Lung (tissue), 12 donors: ENCODE measurements around the gene KLK15. TPM values are rescaled to one million over a fixed set of nuclear protein-coding genes. Genes with fewer than 3 reads are reported as not detected.

ENCODE experiments used
- ATAC-seq: fragments of 200-7000 bp; cut with Tn5 transposase; one replicate; pipeline ENCODE4 v1.9.1; 2020; ENCODE audit warnings: moderate number of reproducible peaks; ENCODE audit not compliant: insufficient read depth, low FRiP score
- DNase-seq, 3 donors: peaks; one replicate each; pipeline ENCODE4 v3.0.0-alpha.2; 2013 to 2017
- H3K27ac ChIP-seq, 2 donors: one replicate each; pipeline ENCODE4 v1.5.1; 2013; ENCODE audit warnings: mild to moderate bottlenecking in 2 of 2, moderate library complexity in 2 of 2, control low read depth in 1 of 2, inconsistent platforms in 1 of 2, low read depth in 1 of 2, low read length in 1 of 2
- H3K27me3 ChIP-seq, 3 donors: one replicate each; pipeline ENCODE4 v1.5.1; 2013; ENCODE audit warnings: low read length in 2 of 3; ENCODE audit not compliant: control insufficient read depth in 3 of 3, insufficient read depth in 3 of 3
- H3K36me3 ChIP-seq, 4 donors: one replicate each; pipeline ENCODE4 v1.5.1; 2013; ENCODE audit warnings: low read length in 4 of 4, mild to moderate bottlenecking in 1 of 4, moderate library complexity in 1 of 4; ENCODE audit not compliant: control insufficient read depth in 4 of 4, insufficient read depth in 4 of 4
- H3K4me1 ChIP-seq, 5 donors: one replicate each; pipeline ENCODE4 v1.5.1; 2013; ENCODE audit warnings: low read length in 5 of 5, mild to moderate bottlenecking in 2 of 5, moderate library complexity in 1 of 5; ENCODE audit not compliant: control insufficient read depth in 5 of 5, insufficient read depth in 5 of 5
- H3K4me3 ChIP-seq: one replicate; pipeline ENCODE4 v1.5.1; 2013; ENCODE audit warnings: mild to moderate bottlenecking, control low read depth, moderate library complexity
- H3K9ac ChIP-seq, 2 donors: one replicate each; pipeline ENCODE4 v1.5.1; 2013; ENCODE audit warnings: low read length in 2 of 2, control low read depth in 1 of 2; ENCODE audit not compliant: insufficient read depth in 1 of 2
- H3K9me3 ChIP-seq, 4 donors: one replicate each; pipeline ENCODE4 v1.5.1; 2013; ENCODE audit warnings: low read length in 3 of 4, mild to moderate bottlenecking in 1 of 4, moderate library complexity in 1 of 4; ENCODE audit not compliant: control insufficient read depth in 4 of 4, insufficient read depth in 3 of 4
- WGBS, 2 donors: extraction: QIAGEN DNeasy Blood & Tissue Kit; methylation state at CpG; one replicate each; pipeline ENCODE4 v1.1.7; 2013; 5-methylcytosine and 5-hydroxymethylcytosine counted together
- polyA plus RNA-seq, 2 donors: library from polyadenylated mRNA; stranded (reverse); fragments of 200-250 nt; gene quantifications; one replicate each; pipeline ENCODE4 v1.2.1, GENCODE V29; 2013
- total RNA-seq, 2 donors: library from RNA; depleted of rRNA in 1 of 2; stranded (reverse); fragments of >200 nt in 1 of 2; gene quantifications; one replicate each; pipeline ENCODE4 v1.2.1, GENCODE V29; 2014 to 2021
- TF ChIP-seq, protein P1 (sequence below): IDR thresholded peaks from 2 replicates; pipeline ENCODE4 v1.5.1; 2012; ENCODE audit warnings: mild to moderate bottlenecking; ENCODE audit errors: control extremely low read depth, extremely low read depth
- donor health status: control.
- donor health status: control.
- donor health status: Bipolar disorder and iron deficiency.
- donor health status: healthy.
- donor health status: DM: yes; HTN: yes; CAD: no.

The KLK15 gene
- total and polyA plus RNA-seq, 4 donors = not detected

DNA sequence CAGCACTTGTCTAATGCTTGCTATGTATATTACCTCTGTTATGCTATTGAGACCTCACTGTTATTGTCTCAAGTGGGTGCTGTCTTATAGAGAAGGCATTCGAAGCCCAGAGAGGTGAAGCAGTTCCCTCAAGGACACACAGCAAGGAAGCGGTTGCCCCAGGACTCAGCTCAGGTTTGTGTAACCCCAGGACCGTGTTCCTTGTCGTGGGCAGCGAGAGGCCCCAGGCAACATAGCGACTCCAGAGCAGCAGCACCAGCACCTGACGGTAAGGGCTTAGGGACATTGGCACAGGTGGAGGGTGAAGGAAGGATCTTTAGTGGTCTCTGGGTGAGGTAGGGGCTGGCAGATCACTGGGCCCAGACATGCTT lies 2.4 kb downstream of the KLK15 start:
- no peak overlapping the region for H3K9ac ChIP-seq
- H3K4me3 ChIP-seq = no peak overlapping the region
- H3K27ac ChIP-seq = no peak overlapping the region
- H3K36me3 ChIP-seq = no peaks in the 10 kb centered on the region
- H3K4me1 ChIP-seq = peaks cover 0 to 7% (median 3%) of the 10 kb centered on the region in 5 donors
- H3K27me3 ChIP-seq = peaks cover 4 to 14% (median 6%) of the 10 kb centered on the region in 3 donors
- no peak for DNase-seq
- no peak for ATAC-seq
- TF ChIP-seq, protein P1, sequence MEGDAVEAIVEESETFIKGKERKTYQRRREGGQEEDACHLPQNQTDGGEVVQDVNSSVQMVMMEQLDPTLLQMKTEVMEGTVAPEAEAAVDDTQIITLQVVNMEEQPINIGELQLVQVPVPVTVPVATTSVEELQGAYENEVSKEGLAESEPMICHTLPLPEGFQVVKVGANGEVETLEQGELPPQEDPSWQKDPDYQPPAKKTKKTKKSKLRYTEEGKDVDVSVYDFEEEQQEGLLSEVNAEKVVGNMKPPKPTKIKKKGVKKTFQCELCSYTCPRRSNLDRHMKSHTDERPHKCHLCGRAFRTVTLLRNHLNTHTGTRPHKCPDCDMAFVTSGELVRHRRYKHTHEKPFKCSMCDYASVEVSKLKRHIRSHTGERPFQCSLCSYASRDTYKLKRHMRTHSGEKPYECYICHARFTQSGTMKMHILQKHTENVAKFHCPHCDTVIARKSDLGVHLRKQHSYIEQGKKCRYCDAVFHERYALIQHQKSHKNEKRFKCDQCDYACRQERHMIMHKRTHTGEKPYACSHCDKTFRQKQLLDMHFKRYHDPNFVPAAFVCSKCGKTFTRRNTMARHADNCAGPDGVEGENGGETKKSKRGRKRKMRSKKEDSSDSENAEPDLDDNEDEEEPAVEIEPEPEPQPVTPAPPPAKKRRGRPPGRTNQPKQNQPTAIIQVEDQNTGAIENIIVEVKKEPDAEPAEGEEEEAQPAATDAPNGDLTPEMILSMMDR = no peak
- peaks cover 0 to 8% (median 0%) of the 10 kb centered on the region in 4 donors for H3K9me3 ChIP-seq
- 72 to 81% methylated on average over 7 of the region's 7 CpGs for WGBS, 2 donors

DNA sequence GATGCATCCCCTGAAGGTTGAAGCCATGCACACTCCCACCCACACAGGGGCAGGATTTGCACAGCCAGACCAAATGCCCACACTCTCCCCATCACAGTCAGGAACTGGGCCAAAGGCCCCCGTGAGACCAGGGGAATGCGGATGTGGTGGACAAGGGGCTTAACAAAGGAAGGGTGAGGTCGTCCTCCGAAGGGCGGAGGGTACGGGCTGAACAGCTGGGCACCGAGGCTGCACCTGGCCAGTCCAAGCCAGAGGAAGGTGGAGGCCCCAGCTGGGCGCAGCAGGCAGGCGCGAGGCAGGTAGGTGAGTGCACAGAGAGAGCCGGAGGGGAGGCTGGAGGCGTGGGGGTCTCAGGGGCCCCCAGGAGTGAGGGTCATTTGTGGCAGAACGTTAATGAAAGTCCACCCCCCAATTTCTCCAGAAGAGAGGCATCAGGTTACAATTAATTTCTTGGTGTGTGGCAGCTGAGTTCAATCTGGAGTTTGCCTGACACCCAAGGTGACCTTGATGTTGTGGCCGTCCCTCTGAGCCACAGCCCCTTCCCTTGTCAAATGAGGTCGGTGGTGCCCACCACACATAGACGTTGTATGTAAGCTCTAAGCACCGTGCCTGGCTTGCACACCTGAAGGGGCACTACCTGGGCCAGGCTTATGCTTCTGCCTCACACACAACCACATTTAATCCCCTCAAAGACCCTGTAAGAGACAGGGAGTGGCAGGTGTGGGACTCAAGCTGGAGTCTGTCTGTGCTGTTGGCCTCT lies 2.9 kb downstream of the KLK15 start:
- no peak overlapping the region for H3K27ac ChIP-seq
- WGBS, 2 donors = 47 to 52% methylated on average over 17 of the region's 17 CpGs
- DNase-seq = no peak
- H3K36me3 ChIP-seq = no peaks in the 10 kb centered on the region
- no peak overlapping the region for H3K4me3 ChIP-seq
- TF ChIP-seq, protein P1 = no peak
- peaks cover 0 to 2% (median 0%) of the 10 kb centered on the region in 5 donors for H3K4me1 ChIP-seq
- H3K27me3 ChIP-seq = peaks cover 4 to 15% (median 6%) of the 10 kb centered on the region in 3 donors
- peaks cover 0 to 8% (median 0%) of the 10 kb centered on the region in 4 donors for H3K9me3 ChIP-seq
- H3K9ac ChIP-seq = no peak overlapping the region
- ATAC-seq = no peak

DNA sequence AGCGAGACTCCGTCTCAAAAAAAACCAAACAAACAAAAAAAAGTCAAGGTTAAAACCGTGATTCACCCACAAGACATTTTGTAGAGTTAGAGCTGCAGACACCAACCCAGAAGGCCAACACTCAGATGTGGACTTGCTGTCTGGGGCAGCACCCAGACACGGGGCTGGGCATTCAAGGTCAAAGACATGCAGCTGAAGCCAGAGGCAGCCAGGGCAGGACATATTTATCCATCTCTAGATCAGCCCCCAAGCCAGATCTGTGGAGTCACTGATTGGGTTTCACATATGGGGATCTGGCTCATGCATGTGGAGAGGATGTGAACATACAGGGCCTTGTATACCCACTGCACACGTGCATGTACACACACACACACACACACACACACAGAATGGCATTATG lies 3.6 kb downstream of the KLK15 start:
- 67 to 81% methylated on average over 5 of the region's 5 CpGs for WGBS, 2 donors
- Histone ChIP-seq H3K27me3 (peaks cover 4 to 9% (median 6%) of the 10 kb centered on the region in 3 donors), H3K9ac (no peak overlapping the region), H3K4me3 (no peak overlapping the region), H3K4me1 (no peaks in the 10 kb centered on the region), H3K36me3 (no peaks in the 10 kb centered on the region), H3K9me3 (peaks cover 0 to 8% (median 0%) of the 10 kb centered on the region in 4 donors), H3K27ac (no peak overlapping the region)
- DNase-seq (no peak), ATAC-seq (no peak)
- TF ChIP-seq, protein P1 = no peak
